Measurements from ENCODE around the gene RSU1.

- TF ChIP-seq TAF1 (IDR thresholded peaks at IDR 0.05; ENCODE audit: low read depth, low read length) (no peak), POLR2A (IDR thresholded peaks at IDR 0.05; ENCODE audit: low read depth, low read length) (no peak), POLR2AphosphoS5 (IDR thresholded peaks at IDR 0.05; ENCODE audit: low read depth, low read length) (no peak), PAX5 (IDR thresholded peaks at IDR 0.05; ENCODE audit: insufficient read depth, low read length, severe bottlenecking) (no peak), POU2F2 (IDR thresholded peaks at IDR 0.05; ENCODE audit: low read depth, low read length) (no peak), SPI1 (IDR thresholded peaks at IDR 0.05; ENCODE audit: low read depth, low read length) (no peak)
These were observed 103.9 kb downstream of the RSU1 start for GRCh38 chr10:16713290-16713689.

All from GM12891 (cell line).